ENCODE measurements around the gene FAT1.

The FAT1 gene

GRCh38 chr4:186619088-186619487 lies 104.6 kb downstream of the FAT1 start:
- Histone ChIP-seq H3K27me3 (ENCODE audit: control insufficient read depth, insufficient read depth, low read length) (no peaks in the 10 kb centered on the region), H3K9ac (ENCODE audit: low read length) (no peak overlapping the region), H3K27ac (ENCODE audit: low read depth, low read length) (no peak overlapping the region), H3K4me3 (ENCODE audit: low read depth, low read length) (no peak overlapping the region), H3K9me3 (ENCODE audit: control insufficient read depth, insufficient read depth, low read depth, low read length) (no peaks in the 10 kb centered on the region), H3K36me3 (ENCODE audit: control insufficient read depth, insufficient read depth, low read length) (peaks cover 93% of the 10 kb centered on the region), H3K4me1 (ENCODE audit: control insufficient read depth, insufficient read depth, low read length) (peaks cover 6% of the 10 kb centered on the region; the same call in 1 of the 2 replicates)

DNA sequence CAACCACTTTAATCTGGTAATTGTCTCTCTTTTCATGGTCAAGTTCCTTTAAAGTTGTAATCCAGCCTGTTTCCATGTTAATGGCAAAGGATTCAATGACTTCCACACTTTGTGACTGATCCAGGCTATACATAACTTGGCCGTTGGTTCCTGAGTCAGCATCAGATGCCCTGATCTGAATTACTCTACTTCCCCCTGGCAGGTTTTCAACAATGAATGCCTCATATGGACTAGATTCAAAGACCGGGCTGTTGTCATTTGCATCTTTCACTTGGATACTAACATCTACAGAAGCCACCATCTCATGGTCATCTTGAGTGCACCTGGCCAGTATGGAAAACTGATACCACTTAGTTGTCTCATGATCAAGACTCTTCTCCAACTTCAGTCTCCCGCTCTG lies 105.7 kb downstream of the FAT1 start:
- Histone ChIP-seq H3K27ac (ENCODE audit: low read depth, low read length) (no peak overlapping the region), H3K4me1 (ENCODE audit: control insufficient read depth, insufficient read depth, low read length) (peaks cover 3% of the 10 kb centered on the region), H3K9ac (ENCODE audit: low read length) (no peak overlapping the region), H3K4me3 (ENCODE audit: low read depth, low read length) (no peak overlapping the region), H3K27me3 (ENCODE audit: control insufficient read depth, insufficient read depth, low read length) (no peaks in the 10 kb centered on the region), H3K9me3 (ENCODE audit: control insufficient read depth, insufficient read depth, low read depth, low read length) (no peaks in the 10 kb centered on the region), H3K36me3 (ENCODE audit: control insufficient read depth, insufficient read depth, low read length) (peaks cover 90% of the 10 kb centered on the region)

DNA sequence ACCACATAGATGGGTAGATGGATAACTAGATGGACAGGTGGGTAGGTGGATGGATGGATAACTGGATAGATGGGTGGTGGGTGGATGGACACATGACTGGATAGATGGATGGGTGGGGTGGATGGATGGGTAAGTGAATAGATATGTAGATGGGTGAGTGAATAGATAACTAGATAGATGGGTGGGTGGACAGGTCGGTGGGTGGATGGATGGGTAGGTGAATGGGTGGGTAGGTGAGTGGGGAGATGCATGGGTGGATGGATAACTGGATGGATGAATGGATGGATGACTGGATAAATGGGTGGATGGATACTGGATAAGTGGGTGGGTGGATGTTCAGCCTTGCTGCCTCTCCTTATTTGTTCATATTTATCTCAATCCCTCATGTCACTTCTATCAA lies 116.2 kb downstream of the FAT1 start:
- no peaks in the 10 kb centered on the region for H3K27me3 ChIP-seq (ENCODE audit: control insufficient read depth, insufficient read depth, low read length)
- no peaks in the 10 kb centered on the region; the same call in 1 of the 2 replicates for H3K4me1 ChIP-seq (ENCODE audit: control insufficient read depth, insufficient read depth, low read length)
- no peak overlapping the region for H3K9ac ChIP-seq (ENCODE audit: low read length)
- H3K9me3 ChIP-seq (ENCODE audit: control insufficient read depth, insufficient read depth, low read depth, low read length): no peaks in the 10 kb centered on the region
- no peak overlapping the region for H3K4me3 ChIP-seq (ENCODE audit: low read depth, low read length)
- peaks cover 92% of the 10 kb centered on the region for H3K36me3 ChIP-seq (ENCODE audit: control insufficient read depth, insufficient read depth, low read length)
- no peak overlapping the region for H3K27ac ChIP-seq (ENCODE audit: low read depth, low read length)

GRCh38 chr4:186606591-186606992 lies 117.1 kb downstream of the FAT1 start:
- Histone ChIP-seq H3K27ac (ENCODE audit: low read depth, low read length) (no peak overlapping the region), H3K4me3 (ENCODE audit: low read depth, low read length) (no peak overlapping the region), H3K9ac (ENCODE audit: low read length) (no peak overlapping the region), H3K9me3 (ENCODE audit: control insufficient read depth, insufficient read depth, low read depth, low read length) (no peaks in the 10 kb centered on the region), H3K36me3 (ENCODE audit: control insufficient read depth, insufficient read depth, low read length) (peaks cover 94% of the 10 kb centered on the region), H3K27me3 (ENCODE audit: control insufficient read depth, insufficient read depth, low read length) (no peaks in the 10 kb centered on the region), H3K4me1 (ENCODE audit: control insufficient read depth, insufficient read depth, low read length) (no peaks in the 10 kb centered on the region; the same call in 1 of the 2 replicates)

- H3K27ac ChIP-seq (ENCODE audit: low read depth, low read length): no peak overlapping the region
- no peaks in the 10 kb centered on the region for H3K27me3 ChIP-seq (ENCODE audit: control insufficient read depth, insufficient read depth, low read length)
- peaks cover 95% of the 10 kb centered on the region for H3K36me3 ChIP-seq (ENCODE audit: control insufficient read depth, insufficient read depth, low read length)
- H3K9me3 ChIP-seq (ENCODE audit: control insufficient read depth, insufficient read depth, low read depth, low read length): no peaks in the 10 kb centered on the region
- H3K9ac ChIP-seq (ENCODE audit: low read length): no peak overlapping the region
- H3K4me1 ChIP-seq (ENCODE audit: control insufficient read depth, insufficient read depth, low read length): no peaks in the 10 kb centered on the region; the same call in 1 of the 2 replicates
- no peak overlapping the region for H3K4me3 ChIP-seq (ENCODE audit: low read depth, low read length)
Measured at GRCh38 chr4:186605261-186605865, 118.3 kb downstream of the FAT1 start.

GRCh38 chr4:186604124-186604807 lies 119.4 kb downstream of the FAT1 start:
- Histone ChIP-seq H3K4me1 (ENCODE audit: control insufficient read depth, insufficient read depth, low read length) (no peaks in the 10 kb centered on the region; the same call in 1 of the 2 replicates), H3K9me3 (ENCODE audit: control insufficient read depth, insufficient read depth, low read depth, low read length) (no peaks in the 10 kb centered on the region), H3K27me3 (ENCODE audit: control insufficient read depth, insufficient read depth, low read length) (no peaks in the 10 kb centered on the region), H3K9ac (ENCODE audit: low read length) (no peak overlapping the region), H3K36me3 (ENCODE audit: control insufficient read depth, insufficient read depth, low read length) (peaks cover 97% of the 10 kb centered on the region), H3K27ac (ENCODE audit: low read depth, low read length) (no peak overlapping the region), H3K4me3 (ENCODE audit: low read depth, low read length) (no peak overlapping the region)

GRCh38 chr4:186602978-186603377 lies 120.7 kb downstream of the FAT1 start:
- peaks cover 97% of the 10 kb centered on the region for H3K36me3 ChIP-seq (ENCODE audit: control insufficient read depth, insufficient read depth, low read length)

DNA sequence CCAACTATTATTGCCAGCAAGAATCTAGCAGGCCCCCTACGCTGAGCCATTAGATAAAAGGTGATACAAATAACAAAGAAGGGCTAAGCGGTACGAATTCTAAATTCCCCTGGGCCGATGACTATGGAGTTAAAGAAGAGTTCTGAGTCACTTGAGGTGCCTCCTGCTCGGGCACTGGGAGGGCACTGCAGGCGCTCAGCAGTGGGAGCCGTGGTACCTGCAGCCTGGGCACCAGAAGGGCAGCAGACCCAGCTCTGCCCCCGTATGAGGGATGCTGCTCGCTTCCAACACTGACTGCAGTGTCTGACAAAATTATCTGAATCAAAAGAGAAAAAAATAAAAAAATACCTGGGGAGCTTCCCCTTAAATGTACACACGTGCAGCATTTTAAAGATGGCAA lies 124.2 kb downstream of the FAT1 start:
- Histone ChIP-seq H3K9ac (ENCODE audit: low read length) (no peak overlapping the region), H3K27me3 (ENCODE audit: control insufficient read depth, insufficient read depth, low read length) (no peaks in the 10 kb centered on the region), H3K4me1 (ENCODE audit: control insufficient read depth, insufficient read depth, low read length) (no peaks in the 10 kb centered on the region), H3K9me3 (ENCODE audit: control insufficient read depth, insufficient read depth, low read depth, low read length) (no peaks in the 10 kb centered on the region), H3K36me3 (ENCODE audit: control insufficient read depth, insufficient read depth, low read length) (peaks cover 99% of the 10 kb centered on the region), H3K4me3 (ENCODE audit: low read depth, low read length) (no peak overlapping the region), H3K27ac (ENCODE audit: low read depth, low read length) (no peak overlapping the region)

More at GRCh38 chr4:186602978-186603377, 120.7 kb downstream of the FAT1 start:
- Histone ChIP-seq H3K4me3 (ENCODE audit: low read depth, low read length) (no peak overlapping the region), H3K27ac (ENCODE audit: low read depth, low read length) (no peak overlapping the region), H3K9me3 (ENCODE audit: control insufficient read depth, insufficient read depth, low read depth, low read length) (no peaks in the 10 kb centered on the region), H3K9ac (ENCODE audit: low read length) (no peak overlapping the region), H3K4me1 (ENCODE audit: control insufficient read depth, insufficient read depth, low read length) (no peaks in the 10 kb centered on the region; the same call in 1 of the 2 replicates), H3K27me3 (ENCODE audit: control insufficient read depth, insufficient read depth, low read length) (no peaks in the 10 kb centered on the region)

GRCh38 chr4:186598686-186599085 lies 125.0 kb downstream of the FAT1 start:
- H3K27ac ChIP-seq (ENCODE audit: low read depth, low read length): no peak overlapping the region
- peaks cover 92% of the 10 kb centered on the region for H3K36me3 ChIP-seq (ENCODE audit: control insufficient read depth, insufficient read depth, low read length)

DNA sequence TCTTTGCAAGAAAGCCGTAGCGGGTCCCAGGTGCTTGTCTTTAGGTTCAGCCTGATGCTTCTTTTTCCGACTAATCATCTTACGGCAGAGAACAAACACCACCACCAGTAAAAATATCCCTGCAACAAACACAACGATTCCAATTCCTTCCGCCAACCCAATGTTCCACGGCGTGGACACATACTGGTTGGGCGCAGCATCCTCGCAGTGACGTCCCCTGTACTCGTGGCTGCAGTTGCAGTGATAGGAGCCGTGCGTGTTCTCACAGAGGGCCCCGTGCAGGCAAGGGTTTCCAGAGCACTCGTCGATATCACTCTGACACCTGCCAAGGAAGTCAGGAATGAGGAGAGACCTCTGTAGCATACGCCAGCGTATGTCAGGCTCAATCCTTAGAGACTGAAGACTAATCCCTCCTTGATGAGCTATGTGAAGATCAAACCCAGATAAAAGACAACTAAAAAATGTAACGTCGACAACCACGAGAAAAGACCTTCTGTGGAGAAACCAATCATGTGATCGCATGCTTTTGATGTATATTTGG lies 126.7 kb downstream of the FAT1 start:
- H3K4me1 ChIP-seq (ENCODE audit: control insufficient read depth, insufficient read depth, low read length): no peaks in the 10 kb centered on the region
- H3K27me3 ChIP-seq (ENCODE audit: control insufficient read depth, insufficient read depth, low read length): no peaks in the 10 kb centered on the region
- no peaks in the 10 kb centered on the region for H3K9me3 ChIP-seq (ENCODE audit: control insufficient read depth, insufficient read depth, low read depth, low read length)
- H3K4me3 ChIP-seq (ENCODE audit: low read depth, low read length): no peak overlapping the region
- peaks cover 91% of the 10 kb centered on the region for H3K36me3 ChIP-seq (ENCODE audit: control insufficient read depth, insufficient read depth, low read length)
- H3K9ac ChIP-seq (ENCODE audit: low read length): no peak overlapping the region
- H3K27ac ChIP-seq (ENCODE audit: low read depth, low read length): no peak overlapping the region

More at GRCh38 chr4:186598686-186599085, 125.0 kb downstream of the FAT1 start:
- no peak overlapping the region for H3K9ac ChIP-seq (ENCODE audit: low read length)
- H3K27me3 ChIP-seq (ENCODE audit: control insufficient read depth, insufficient read depth, low read length): no peaks in the 10 kb centered on the region
- H3K4me1 ChIP-seq (ENCODE audit: control insufficient read depth, insufficient read depth, low read length): no peaks in the 10 kb centered on the region
- no peak overlapping the region for H3K4me3 ChIP-seq (ENCODE audit: low read depth, low read length)
- no peaks in the 10 kb centered on the region for H3K9me3 ChIP-seq (ENCODE audit: control insufficient read depth, insufficient read depth, low read depth, low read length)

DNA sequence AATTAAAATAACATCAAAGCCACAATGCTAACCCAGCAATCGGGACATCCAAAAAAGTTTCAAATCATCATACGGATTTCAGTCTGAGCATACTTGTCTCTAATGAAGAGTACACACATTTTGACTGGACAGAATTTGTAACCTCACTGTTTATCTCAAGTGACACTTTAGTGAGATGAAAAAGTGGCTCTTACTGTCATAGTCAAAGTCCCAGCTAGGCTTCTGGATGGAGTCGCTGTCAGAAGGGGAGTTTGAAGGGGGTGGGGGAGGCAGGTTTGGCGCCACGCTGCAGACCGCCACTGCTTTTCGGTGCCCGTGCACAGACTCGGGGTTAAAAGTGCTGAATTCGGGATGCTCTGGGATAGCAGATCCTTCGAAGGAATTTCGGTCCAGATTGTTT lies 127.3 kb downstream of the FAT1 start:
- no peak overlapping the region for H3K4me3 ChIP-seq (ENCODE audit: low read depth, low read length)
- no peaks in the 10 kb centered on the region for H3K9me3 ChIP-seq (ENCODE audit: control insufficient read depth, insufficient read depth, low read depth, low read length)
- H3K27ac ChIP-seq (ENCODE audit: low read depth, low read length): no peak overlapping the region
- H3K4me1 ChIP-seq (ENCODE audit: control insufficient read depth, insufficient read depth, low read length): no peaks in the 10 kb centered on the region
- H3K9ac ChIP-seq (ENCODE audit: low read length): no peak overlapping the region
- H3K27me3 ChIP-seq (ENCODE audit: control insufficient read depth, insufficient read depth, low read length): no peaks in the 10 kb centered on the region
- H3K36me3 ChIP-seq (ENCODE audit: control insufficient read depth, insufficient read depth, low read length): peaks cover 92% of the 10 kb centered on the region

Measured in HUES6 (cell line).